ENCODE results near the gene RAD51B. TPM values are rescaled to one million over a fixed set of nuclear protein-coding genes. Genes with fewer than 3 reads are reported as not detected.

Gene RAD51B
- total RNA-seq, 1 experiment from 2014 or later = 10.8 TPM

- Histone ChIP-seq H3K9me3 (ENCODE audit: low read length) (no peaks in the 10 kb centered on the region), H3K36me3 (ENCODE audit: low read depth, low read length) (no peaks in the 10 kb centered on the region), H3K79me2 (ENCODE audit: low read length) (no peaks in the 10 kb centered on the region), H3K4me3 (ENCODE audit: low read length) (no peak overlapping the region), H4K20me1 (ENCODE audit: low read length) (no peaks in the 10 kb centered on the region), H3K9ac (ENCODE audit: low read length) (no peak overlapping the region), H3F3A (ENCODE audit: low read length, unreplicated experiment) (no peaks in the 10 kb centered on the region), H3K27ac (ENCODE audit: low read length) (no peak overlapping the region), H3K4me1 (ENCODE audit: insufficient read depth, low read length) (no peaks in the 10 kb centered on the region), H2AFZ (ENCODE audit: low read length) (no peak overlapping the region), H3K4me2 (ENCODE audit: low read length) (no peak overlapping the region), H3K27me3 (ENCODE audit: low read length) (no peaks in the 10 kb centered on the region), H3K9me2 (replicated peaks; ENCODE audit: low read length) (no peaks in the 10 kb centered on the region)
- ATAC-seq = no peak
- BruUV-seq (replicated peaks) = no TSS peak
- intact Hi-C loops (cut with micrococcal nuclease) = no loop called here
- ChIA-PET CTCF (no interaction called here), POLR2A (ENCODE audit: unreplicated experiment) (no interaction called here)
- no peak for TF ChIP-seq EZH2 (IDR thresholded peaks at IDR 0.05; ENCODE audit: low read length, unreplicated experiment)
- no peak for TF ChIP-seq CTCF (conservative IDR thresholded peaks at IDR 0.05; ENCODE audit: low read depth, low read length)
- TF ChIP-seq EZH2phosphoT487 (IDR thresholded peaks at IDR 0.05; ENCODE audit: borderline replicate concordance, low read length) = no peak
- no peak for DNase-seq
These were observed 893.3 kb downstream of the RAD51B start for GRCh38 chr14:68712703-68713370.

GRCh38 chr14:68713782-68714181 is 894.2 kb downstream of the RAD51B start:
- Histone ChIP-seq H3K27ac (ENCODE audit: low read length) (no peak overlapping the region), H3K79me2 (ENCODE audit: low read length) (no peaks in the 10 kb centered on the region), H3K4me3 (ENCODE audit: low read length) (no peak overlapping the region), H3K9ac (ENCODE audit: low read length) (no peak overlapping the region), H3K4me2 (ENCODE audit: low read length) (no peak overlapping the region), H2AFZ (ENCODE audit: low read length) (no peak overlapping the region), H3K36me3 (ENCODE audit: low read depth, low read length) (no peaks in the 10 kb centered on the region), H3F3A (ENCODE audit: low read length, unreplicated experiment) (no peaks in the 10 kb centered on the region), H3K9me3 (ENCODE audit: low read length) (no peaks in the 10 kb centered on the region), H3K4me1 (ENCODE audit: insufficient read depth, low read length) (no peaks in the 10 kb centered on the region), H3K9me2 (replicated peaks; ENCODE audit: low read length) (no peaks in the 10 kb centered on the region), H3K27me3 (ENCODE audit: low read length) (no peaks in the 10 kb centered on the region), H4K20me1 (ENCODE audit: low read length) (no peaks in the 10 kb centered on the region)
- CTCF ChIA-PET = no interaction called here
- no peak for DNase-seq
- TF ChIP-seq CTCF (conservative IDR thresholded peaks at IDR 0.05; ENCODE audit: low read depth, low read length) = no peak
- no peak for ATAC-seq
- POLR2A ChIA-PET (ENCODE audit: unreplicated experiment) = no interaction called here
- intact Hi-C loops (cut with micrococcal nuclease) = no loop called here
- no TSS peak for BruUV-seq (replicated peaks)

- no peak overlapping the region for H3K9ac ChIP-seq (ENCODE audit: low read length)
- no peak overlapping the region for H3K4me3 ChIP-seq (ENCODE audit: low read length)
- BruUV-seq (replicated peaks) = no TSS peak
- no peaks in the 10 kb centered on the region for H3F3A ChIP-seq (ENCODE audit: low read length, unreplicated experiment)
- intact Hi-C loops (cut with micrococcal nuclease) = no loop called here
- H3K27me3 ChIP-seq (ENCODE audit: low read length) = no peaks in the 10 kb centered on the region
- POLR2A ChIA-PET (ENCODE audit: unreplicated experiment) = no interaction called here
- no peak overlapping the region for H2AFZ ChIP-seq (ENCODE audit: low read length)
- H3K79me2 ChIP-seq (ENCODE audit: low read length) = no peaks in the 10 kb centered on the region
- H3K27ac ChIP-seq (ENCODE audit: low read length) = no peak overlapping the region
- no peaks in the 10 kb centered on the region for H3K4me1 ChIP-seq (ENCODE audit: insufficient read depth, low read length)
- H3K4me2 ChIP-seq (ENCODE audit: low read length) = no peak overlapping the region
- no peaks in the 10 kb centered on the region for H4K20me1 ChIP-seq (ENCODE audit: low read length)
- CTCF ChIA-PET = no interaction called here
- DNase-seq = no peak
- H3K36me3 ChIP-seq (ENCODE audit: low read depth, low read length) = no peaks in the 10 kb centered on the region
- H3K9me2 ChIP-seq (replicated peaks; ENCODE audit: low read length) = no peaks in the 10 kb centered on the region
- H3K9me3 ChIP-seq (ENCODE audit: low read length) = no peaks in the 10 kb centered on the region
- no peak for ATAC-seq
- TF ChIP-seq EZH2phosphoT487 (IDR thresholded peaks at IDR 0.05; ENCODE audit: borderline replicate concordance, low read length) (no peak), CTCF (conservative IDR thresholded peaks at IDR 0.05; ENCODE audit: low read depth, low read length) (no peak), EZH2 (IDR thresholded peaks at IDR 0.05; ENCODE audit: low read length, unreplicated experiment) (no peak)
These were observed 895.7 kb downstream of the RAD51B start for GRCh38 chr14:68714991-68715924.

Data from PC-3 (cell line).